HepG2 (cell line): ENCODE data around the gene SLC5A12. TPM values are rescaled to one million over a fixed set of nuclear protein-coding genes. Genes with fewer than 3 reads are reported as not detected.

ENCODE experiments used
- ATAC-seq: fragments of 200-7000 bp; cut with Tn5 transposase; 3 replicates; pipeline ENCODE4 v1.9.1; 2020; ENCODE audit warnings: mild to moderate bottlenecking, moderate library complexity
- BruUV-seq: library from RNA; stranded (reverse); fragments of 400-500 nt; replicated peaks from 2 replicates; lab custom pipeline; 2021; lab: Mats Ljungman, UMichigan
- CTCF ChIA-PET: fragments of 300-600 bp; formaldehyde crosslinking; extraction: SDS; loops from one replicate; lab custom pipeline; 2021; ENCODE audit warnings: low total read pairs, inconsistent platforms, low intra/inter-chr PET ratio; lab: Yijun Ruan, JAX
- POLR2A ChIA-PET: fragments of 350-600 bp; sonication (Branson Sonifier 250); formaldehyde crosslinking; loops from one replicate; lab custom pipeline; 2020; ENCODE audit warnings: antibody characterized with exemption, inconsistent platforms; lab: Yijun Ruan, JAX
- DNase-seq: peaks from one replicate; pipeline ENCODE4 v3.0.0-alpha.2; 2015; ENCODE audit warnings: low spot score
- FAIRE-seq: peaks from 3 replicates; lab custom pipeline; 2011; peaks lifted over from hg19 to GRCh38; lab: Jason Lieb, UNC
- H2AFZ ChIP-seq: one replicate; pipeline ENCODE4 v1.6.1; 2011; ENCODE audit warnings: low read length, inconsistent platforms
- H3K27ac ChIP-seq: fragments of 300-600 bp; 3 replicates; pipeline ENCODE4 v1.8.0; 2011; ENCODE audit warnings: mixed run types, mild to moderate bottlenecking, mixed read lengths, low read length, inconsistent platforms; ENCODE audit not compliant: insufficient read depth; ENCODE audit errors: extremely low read length
- H3K27me3 ChIP-seq, 2 experiments: fragments of 200-600 bp in 1 of 2; 2 replicates in 1 of 2; 3 replicates in 1 of 2; pipeline versions ENCODE4 v1.6.0 to v1.8.0; 2011; ENCODE audit warnings: low read length in 2 of 2, mild to moderate bottlenecking in 2 of 2, moderate library complexity in 2 of 2, inconsistent platforms in 1 of 2; ENCODE audit not compliant: insufficient read depth in 2 of 2, control insufficient read depth in 1 of 2
- H3K36me3 ChIP-seq, 2 experiments: fragments of 200-600 bp in 1 of 2; replicated peaks in 1 of 2; 2 replicates in 1 of 2; 3 replicates in 1 of 2; pipeline versions ENCODE4 v1.5.1 to v1.8.0; 2011; ENCODE audit warnings: low read length in 2 of 2, inconsistent platforms in 1 of 2; ENCODE audit not compliant: insufficient read depth in 2 of 2, control insufficient read depth in 1 of 2
- H3K4me1 ChIP-seq: 2 replicates; pipeline ENCODE4 v1.5.1; 2012; ENCODE audit warnings: low read length, inconsistent platforms; ENCODE audit not compliant: insufficient read depth
- H3K4me2 ChIP-seq: 2 replicates; pipeline ENCODE4 v1.6.0; 2011; ENCODE audit warnings: low read depth, low read length, inconsistent platforms
- H3K4me3 ChIP-seq, 3 experiments: fragments of 200-600 bp in 1 of 3; sonication (generic), shearing (Covaris generic) in 1 of 3; replicated peaks in 1 of 3; 2 replicates each; pipeline ENCODE4 v1.5.1; 2011 to 2016; ENCODE audit warnings: low read length in 3 of 3, inconsistent platforms in 2 of 3, low read depth in 2 of 3, mild to moderate bottlenecking in 2 of 3, control low read depth in 1 of 3, mixed read lengths in 1 of 3; ENCODE audit not compliant: insufficient read depth in 1 of 3
- H3K79me2 ChIP-seq: one replicate; pipeline ENCODE4 v1.6.1; 2011; ENCODE audit warnings: low read length, inconsistent platforms; ENCODE audit not compliant: insufficient read depth
- H3K9ac ChIP-seq: 2 replicates; pipeline ENCODE4 v1.6.0; 2011; ENCODE audit warnings: mild to moderate bottlenecking, low read depth, low read length, inconsistent platforms; ENCODE audit not compliant: insufficient read depth
- H3K9me3 ChIP-seq: 2 replicates; pipeline ENCODE4 v1.5.1; 2012; ENCODE audit warnings: mild to moderate bottlenecking, low read length
- H4K20me1 ChIP-seq: 2 replicates; pipeline ENCODE4 v1.6.0; 2011; ENCODE audit warnings: inconsistent platforms, mild to moderate bottlenecking, low read length, moderate library complexity; ENCODE audit not compliant: insufficient read depth
- ATF1 ChIP-seq: IDR thresholded peaks from 2 replicates; pipeline ENCODE4 v1.6.1; 2016; ENCODE audit warnings: mild to moderate bottlenecking, control low read depth
- HES4 ChIP-seq: sonication (generic); formaldehyde crosslinking; IDR thresholded peaks from 2 replicates; pipeline ENCODE4 v1.9.0; 2021; ENCODE audit warnings: mild to moderate bottlenecking, missing genetic modification reagents, borderline replicate concordance
- HMGXB3 ChIP-seq: sonication (generic); formaldehyde crosslinking; IDR thresholded peaks from 2 replicates; pipeline ENCODE4 v1.4.0; 2020; ENCODE audit warnings: missing genetic modification reagents, borderline replicate concordance
- KDM4B ChIP-seq: sonication (generic); formaldehyde crosslinking; IDR thresholded peaks from 2 replicates; pipeline ENCODE4 v1.4.0; 2020; ENCODE audit warnings: missing genetic modification reagents
- MEF2D ChIP-seq: sonication (generic); formaldehyde crosslinking; IDR thresholded peaks from 2 replicates; pipeline ENCODE4 v1.5.1; 2020; ENCODE audit warnings: mild to moderate bottlenecking, missing genetic modification reagents
- MEIS2 ChIP-seq: sonication (generic); formaldehyde crosslinking; IDR thresholded peaks from 2 replicates; pipeline ENCODE4 v1.9.0; 2021; ENCODE audit warnings: mild to moderate bottlenecking, missing genetic modification reagents
- NCOA5 ChIP-seq: sonication (generic); formaldehyde crosslinking; IDR thresholded peaks from 2 replicates; pipeline ENCODE4 v1.4.0; 2020; ENCODE audit warnings: missing genetic modification reagents
- RBM22 ChIP-seq: fragments of 200-400 bp; formaldehyde crosslinking; optimal IDR thresholded peaks from 2 replicates; pipeline ENCODE3; 2017; ENCODE audit warnings: mild to moderate bottlenecking, low read length, moderate library complexity
- RFXAP ChIP-seq: sonication (generic); formaldehyde crosslinking; IDR thresholded peaks from 2 replicates; pipeline ENCODE4 v1.4.0; 2020; ENCODE audit warnings: missing genetic modification reagents, borderline replicate concordance
- TOE1 ChIP-seq: sonication (generic); formaldehyde crosslinking; IDR thresholded peaks from 2 replicates; pipeline ENCODE4 v1.4.0; 2020; ENCODE audit warnings: mild to moderate bottlenecking, missing genetic modification reagents
- ZKSCAN5 ChIP-seq: sonication (generic); formaldehyde crosslinking; IDR thresholded peaks from 2 replicates; pipeline ENCODE4 v1.5.1; 2020; ENCODE audit warnings: mild to moderate bottlenecking, missing genetic modification reagents
- ZMAT3 ChIP-seq: sonication (generic); formaldehyde crosslinking; conservative IDR thresholded peaks from 2 replicates; pipeline ENCODE4 v1.7.0; 2021; ENCODE audit warnings: missing genetic modification reagents
- ZSCAN21 ChIP-seq: sonication (generic); formaldehyde crosslinking; IDR thresholded peaks from 2 replicates; pipeline ENCODE4 v1.8.0; 2022; ENCODE audit warnings: mild to moderate bottlenecking, missing genetic modification reagents, moderate library complexity, borderline replicate concordance
- WGBS: methylation state at CpG from one replicate; pipeline ENCODE4 v1.1.6; 2017; ENCODE audit warnings: low lambda C conversion rate; 5-methylcytosine and 5-hydroxymethylcytosine counted together
- in situ Hi-C: cut with HindIII; loops from 2 replicates; pipeline ENCODE4 v1.10.0; 2017; ENCODE audit warnings: low pct_unique_long_range_greater_than_20kb; ENCODE audit not compliant: extremely low pct_ligation_motif_present
- intact Hi-C: fragments of 100-400 bp; cut with micrococcal nuclease; formaldehyde crosslinking; loops from one replicate; pipeline ENCODE4 v1.10.0; 2022; ENCODE audit not compliant: unreplicated experiment
- polyA plus RNA-seq, 8 experiments: library from polyadenylated mRNA; depleted of rRNA in 3 of 8; stranded (reverse) in 7 of 8; unstranded in 1 of 8; fragments of >200 nt; fragmentation: Illumina TruSeq in 4 of 8; extraction: Trizol in 4 of 8; gene quantifications; 2 replicates each; pipeline versions ENCODE4 v1.2.1 to v1.2.3, GENCODE V29; 2011 to 2016; ENCODE audit warnings: low read depth in 4 of 8, missing spikeins in 1 of 8, mixed read lengths in 1 of 8; ENCODE audit not compliant: insufficient read depth in 1 of 8
- total RNA-seq, 5 experiments: library from RNA; depleted of rRNA; stranded (reverse); fragments of >200 nt; fragmentation: Illumina TruSeq; extraction: Trizol; gene quantifications; 2 replicates each; pipeline ENCODE4 v1.2.3, GENCODE V29; 2016; ENCODE audit warnings: low read depth in 1 of 5

SLC5A12 gene
- total and polyA plus RNA-seq, 2 of the 13 experiments (the other 11 are each of a cell fraction or from before 2014, with no cell fraction given) = not detected

- no peak overlapping the region for H3K4me3 ChIP-seq
- FAIRE-seq = no peak
- no peak overlapping the region for H3K9ac ChIP-seq
- no peak overlapping the region for H2AFZ ChIP-seq
- no peaks in the 10 kb centered on the region; a peak in 1 of 5 replicates for H3K27me3 ChIP-seq
- ChIA-PET CTCF (no interaction called here), POLR2A (no interaction called here)
- no peaks in the 10 kb centered on the region for H4K20me1 ChIP-seq
- H3K4me1 ChIP-seq = no peaks in the 10 kb centered on the region
- no peak for TF ChIP-seq RFXAP (CRISPR knock-in tag)
- TF ChIP-seq ZSCAN21 = no peak
- TF ChIP-seq KDM4B = no peak
- TF ChIP-seq MEF2D (CRISPR knock-in tag) = no peak
- no peak for TF ChIP-seq RBM22
- TF ChIP-seq ZMAT3 = no peak
- no peak for TF ChIP-seq NCOA5 (CRISPR knock-in tag)
- TF ChIP-seq HMGXB3 (CRISPR knock-in tag) = no peak
- TF ChIP-seq HES4 (CRISPR knock-in tag) = no peak
- no peak for TF ChIP-seq MEIS2 (CRISPR knock-in tag)
- no peak for TF ChIP-seq TOE1
- no peak for TF ChIP-seq ZKSCAN5 (CRISPR knock-in tag)
- TF ChIP-seq ATF1 (CRISPR knock-in tag) = no peak
- no peak overlapping the region for H3K27ac ChIP-seq
- 40% methylated on average over 6 of the region's 6 CpGs for WGBS
- H3K9me3 ChIP-seq = no peaks in the 10 kb centered on the region
- BruUV-seq = no TSS peak
- H3K36me3 ChIP-seq = no peaks in the 10 kb centered on the region
- no peaks in the 10 kb centered on the region for H3K79me2 ChIP-seq
- no peak overlapping the region for H3K4me2 ChIP-seq
- intact Hi-C loops (no loop called here), in situ Hi-C loops (no loop called here)
- ATAC-seq = no peak
- no peak for DNase-seq
Measured at GRCh38 chr11:26651916-26652315, 69.9 kb downstream of the SLC5A12 start.
